ENCODE results near the gene SGTA. TPM values are rescaled to one million over a fixed set of nuclear protein-coding genes. Genes with fewer than 3 reads are reported as not detected.

The SGTA gene
- total and polyA plus RNA-seq, 2 experiments from 2014 or later = 71.6 to 102 TPM

- peaks cover 15% of the 10 kb centered on the region for H3K27me3 Mint-ChIP-seq (ENCODE audit: insufficient read depth, low read depth, poor library complexity)
- no peak overlapping the region for H2AFZ ChIP-seq
- no peaks in the 10 kb centered on the region; the same call in 1 of the 2 replicates for H3K36me3 ChIP-seq (ENCODE audit: insufficient read depth)
These were observed 49.0 kb downstream of the SGTA start for GRCh38 chr19:2733930-2734588.

More at GRCh38 chr19:2733930-2734588, 49.0 kb downstream of the SGTA start:
- H4K20me1 ChIP-seq (replicated peaks; ENCODE audit: insufficient read depth) = no peaks in the 10 kb centered on the region; the same call in none of the 2 replicates
- no peaks in the 10 kb centered on the region for H3F3A ChIP-seq (replicated peaks; ENCODE audit: low read depth)
- no peaks in the 10 kb centered on the region for H3K27me3 ChIP-seq (ENCODE audit: insufficient read depth)
- no peaks in the 10 kb centered on the region for H3K9me2 ChIP-seq (ENCODE audit: insufficient read depth)
- DNase-seq (ENCODE audit: low spot score) = no peak
- peaks cover 2% of the 10 kb centered on the region; the same call in 1 of the 2 replicates for H3K79me2 ChIP-seq (replicated peaks; ENCODE audit: insufficient read depth)
- H3K4me1 ChIP-seq (ENCODE audit: insufficient read depth) = 0 out of 2 replicates have a peak, but pooled peaks cover under 1% of the 10 kb centered on the region
- no peak overlapping the region for H3K27ac ChIP-seq (ENCODE audit: low read depth)
- Mint-ChIP-seq H3K4me3 (no peak overlapping the region), H3K27ac (no peak overlapping the region), H3K9me3 (no peaks in the 10 kb centered on the region), H3K36me3 (ENCODE audit: low read depth) (peaks cover 41% of the 10 kb centered on the region), H3K4me1 (peaks cover 1% of the 10 kb centered on the region; the same call in 2 of the 3 replicates)
- TF ChIP-seq CREB1 (CRISPR knock-in tag; IDR thresholded peaks at IDR 0.05; ENCODE audit: low read depth) (no peak), ZNF331 (CRISPR knock-in tag; IDR thresholded peaks at IDR 0.05; ENCODE audit: low read depth) (no peak), EZH2phosphoT487 (IDR thresholded peaks at IDR 0.05; ENCODE audit: unreplicated experiment) (no peak), NANOG (IDR thresholded peaks at IDR 0.05; ENCODE audit: borderline replicate concordance) (no peak), ZNF114 (CRISPR knock-in tag; IDR thresholded peaks at IDR 0.05) (no peak), ZNF462 (CRISPR knock-in tag; IDR thresholded peaks at IDR 0.05) (no peak)
- H3K4me3 ChIP-seq = no peak overlapping the region
- H3K4me2 ChIP-seq = no peak overlapping the region
- ATAC-seq = no peak
